ENCODE data around the gene CCDC7. TPM values are rescaled to one million over a fixed set of nuclear protein-coding genes. Genes with fewer than 3 reads are reported as not detected.

The CCDC7 gene
- total RNA-seq, 4 donors from 2014 or later, result 15.1 to 72.3 (median 22.6) TPM

DNA sequence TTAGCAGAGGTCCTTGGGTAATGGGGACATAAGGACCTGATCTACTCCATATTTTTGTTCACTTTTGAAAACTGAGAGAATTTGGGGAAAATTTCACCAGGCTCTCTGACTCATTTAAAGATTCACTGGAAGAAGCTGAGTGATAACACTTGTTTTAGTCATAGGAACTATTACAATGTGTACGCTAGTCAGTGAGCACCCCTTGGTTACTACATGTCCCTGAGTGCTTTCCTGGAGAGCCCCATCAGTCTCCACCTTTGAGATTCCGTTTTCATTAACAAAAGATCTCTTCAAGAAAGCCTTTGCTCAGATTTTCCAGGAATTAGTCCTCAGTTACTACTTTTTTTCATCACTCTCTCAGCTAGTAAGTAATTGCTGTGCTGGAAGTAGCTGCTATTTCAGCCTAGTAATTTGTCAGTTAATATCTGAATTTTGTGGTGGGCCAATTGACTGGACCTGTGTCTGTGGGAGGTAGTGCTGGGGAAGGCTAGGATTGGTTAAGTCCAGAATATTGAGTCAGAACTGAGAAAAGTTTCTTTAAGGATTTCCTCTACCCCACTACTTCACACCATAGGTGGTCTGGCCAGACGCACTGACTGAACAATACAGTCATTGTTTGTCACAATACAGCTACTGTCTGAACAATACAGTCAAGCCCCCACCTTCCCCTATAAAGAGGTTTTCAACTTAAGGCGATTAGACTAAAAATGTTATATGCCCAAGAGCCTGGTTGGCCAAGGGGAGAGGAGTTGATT is 235.0 kb downstream of the CCDC7 start:
- Histone ChIP-seq H3K4me3 (no peak overlapping the region), H3K9me3 (peaks cover 0 to 22% (median 12%) of the 10 kb centered on the region in 4 donors), H3K27me3 (no peaks in the 10 kb centered on the region), H3K27ac (replicated peaks in 1 of 4) (no peak overlapping the region), H3K4me1 (no peaks in the 10 kb centered on the region), H3K36me3 (no peaks in the 10 kb centered on the region)
- no peak for TF ChIP-seq POLR2A (IDR thresholded peaks at IDR 0.05; ENCODE audit: low read depth)
- TF ChIP-seq, protein P1, sequence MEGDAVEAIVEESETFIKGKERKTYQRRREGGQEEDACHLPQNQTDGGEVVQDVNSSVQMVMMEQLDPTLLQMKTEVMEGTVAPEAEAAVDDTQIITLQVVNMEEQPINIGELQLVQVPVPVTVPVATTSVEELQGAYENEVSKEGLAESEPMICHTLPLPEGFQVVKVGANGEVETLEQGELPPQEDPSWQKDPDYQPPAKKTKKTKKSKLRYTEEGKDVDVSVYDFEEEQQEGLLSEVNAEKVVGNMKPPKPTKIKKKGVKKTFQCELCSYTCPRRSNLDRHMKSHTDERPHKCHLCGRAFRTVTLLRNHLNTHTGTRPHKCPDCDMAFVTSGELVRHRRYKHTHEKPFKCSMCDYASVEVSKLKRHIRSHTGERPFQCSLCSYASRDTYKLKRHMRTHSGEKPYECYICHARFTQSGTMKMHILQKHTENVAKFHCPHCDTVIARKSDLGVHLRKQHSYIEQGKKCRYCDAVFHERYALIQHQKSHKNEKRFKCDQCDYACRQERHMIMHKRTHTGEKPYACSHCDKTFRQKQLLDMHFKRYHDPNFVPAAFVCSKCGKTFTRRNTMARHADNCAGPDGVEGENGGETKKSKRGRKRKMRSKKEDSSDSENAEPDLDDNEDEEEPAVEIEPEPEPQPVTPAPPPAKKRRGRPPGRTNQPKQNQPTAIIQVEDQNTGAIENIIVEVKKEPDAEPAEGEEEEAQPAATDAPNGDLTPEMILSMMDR (IDR thresholded peaks at IDR 0.05), result no peak
- TF ChIP-seq POLR2AphosphoS5 (IDR thresholded peaks at IDR 0.05), result no peak
- no peak for TF ChIP-seq EP300 (IDR thresholded peaks at IDR 0.05)
- intact Hi-C loops (cut with DNase I), result no loop called here
- no peak for DNase-seq (ENCODE audit: extremely low spot score)
- WGBS, result 70% methylated on average over 4 of the region's 4 CpGs

DNA sequence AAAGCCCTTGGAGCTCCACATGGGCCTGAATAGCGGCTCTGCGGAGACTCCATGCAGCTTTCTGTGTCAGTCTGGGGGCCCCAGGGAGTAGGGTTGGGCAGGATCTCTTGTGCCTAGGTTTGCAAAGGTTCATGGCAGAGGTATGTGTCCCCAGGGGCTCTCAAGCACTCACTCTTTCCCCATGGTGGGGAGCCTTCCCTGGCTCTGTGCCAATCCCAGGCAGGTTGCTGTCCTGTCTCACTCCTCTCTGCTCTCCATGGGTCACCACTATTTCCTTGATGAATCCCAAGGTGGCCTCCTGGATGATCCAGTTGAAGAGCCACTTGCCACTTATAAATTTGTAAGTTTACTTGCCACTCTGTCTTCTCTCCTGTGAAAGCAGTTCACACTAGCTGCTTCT is 238.4 kb downstream of the CCDC7 start:
- Histone ChIP-seq H3K27me3 (no peaks in the 10 kb centered on the region), H3K27ac (replicated peaks in 1 of 4) (no peak overlapping the region), H3K4me1 (no peaks in the 10 kb centered on the region), H3K4me3 (no peak overlapping the region), H3K9me3 (peaks cover 0 to 6% (median 0%) of the 10 kb centered on the region in 4 donors), H3K36me3 (peaks cover 0 to 8% (median 0%) of the 10 kb centered on the region in 4 donors)
- TF ChIP-seq POLR2A (IDR thresholded peaks at IDR 0.05; ENCODE audit: low read depth), result no peak
- no peak for TF ChIP-seq POLR2AphosphoS5 (IDR thresholded peaks at IDR 0.05)
- TF ChIP-seq EP300 (IDR thresholded peaks at IDR 0.05), result no peak
- TF ChIP-seq, protein P1 (IDR thresholded peaks at IDR 0.05), result no peak
- WGBS, result no CpG with 5 or more reads among the region's 2 CpGs
- intact Hi-C loops (cut with DNase I), result no loop called here
- DNase-seq (ENCODE audit: extremely low spot score), result no peak

DNA sequence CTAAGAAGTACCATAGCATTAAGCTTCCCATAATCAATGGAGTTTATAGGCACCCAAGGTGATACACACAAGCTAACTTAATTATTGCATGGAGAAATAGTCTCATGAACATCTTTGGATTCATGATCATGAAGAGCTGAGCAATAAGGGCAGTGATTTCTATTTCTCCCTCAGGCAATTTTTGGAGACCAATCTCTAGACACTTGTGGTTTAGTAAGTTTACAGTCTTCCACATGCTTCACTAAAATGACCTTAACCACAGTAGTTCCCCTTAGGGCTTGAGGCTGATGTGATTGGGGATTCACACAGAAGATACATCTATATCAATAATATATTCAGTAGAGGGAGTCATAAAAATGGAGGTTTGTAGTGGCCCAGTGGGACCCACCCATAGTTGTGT is 241.2 kb downstream of the CCDC7 start:
- Histone ChIP-seq H3K27me3 (no peaks in the 10 kb centered on the region), H3K27ac (replicated peaks in 1 of 4) (no peak overlapping the region), H3K9me3 (peaks cover 0 to 4% (median 0%) of the 10 kb centered on the region in 4 donors), H3K4me1 (no peaks in the 10 kb centered on the region), H3K36me3 (peaks cover 0 to 8% (median 0%) of the 10 kb centered on the region in 4 donors), H3K4me3 (no peak overlapping the region)
- no peak for TF ChIP-seq POLR2A (IDR thresholded peaks at IDR 0.05; ENCODE audit: low read depth)
- TF ChIP-seq POLR2AphosphoS5 (IDR thresholded peaks at IDR 0.05), result no peak
- TF ChIP-seq, protein P1 (IDR thresholded peaks at IDR 0.05), result no peak
- DNase-seq (ENCODE audit: extremely low spot score), result no peak
- intact Hi-C loops (cut with DNase I), result no loop called here

DNA sequence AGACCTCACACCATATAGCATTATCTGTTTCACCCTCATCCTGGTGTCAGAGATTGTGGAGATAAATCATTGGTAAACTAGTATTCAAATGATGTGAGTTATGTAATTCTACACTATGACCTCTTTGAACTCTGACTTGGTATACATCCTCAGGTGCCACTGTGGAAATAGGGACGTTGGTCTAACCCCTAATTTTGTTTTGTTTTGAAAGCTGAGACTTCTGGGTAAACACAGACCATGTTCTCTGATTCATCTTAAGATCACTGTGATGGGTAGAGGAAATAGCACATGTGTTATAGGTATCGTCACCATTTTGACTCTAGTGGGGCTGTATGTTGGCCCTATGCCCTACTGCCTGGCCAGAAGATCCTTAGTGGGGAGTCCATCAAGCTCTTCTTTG is 241.6 kb downstream of the CCDC7 start:
- Histone ChIP-seq H3K4me3 (no peak overlapping the region), H3K9me3 (no peaks in the 10 kb centered on the region), H3K4me1 (no peaks in the 10 kb centered on the region), H3K27me3 (no peaks in the 10 kb centered on the region), H3K27ac (replicated peaks in 1 of 4) (no peak overlapping the region), H3K36me3 (peaks cover 0 to 8% (median 0%) of the 10 kb centered on the region in 4 donors)
- WGBS, result 69% methylated on average over 2 of the region's 2 CpGs
- no peak for DNase-seq (ENCODE audit: extremely low spot score)
- intact Hi-C loops (cut with DNase I), result no loop called here
- no peak for TF ChIP-seq POLR2AphosphoS5 (IDR thresholded peaks at IDR 0.05)
- TF ChIP-seq POLR2A (IDR thresholded peaks at IDR 0.05; ENCODE audit: low read depth), result no peak
- no peak for TF ChIP-seq EP300 (IDR thresholded peaks at IDR 0.05)

DNA sequence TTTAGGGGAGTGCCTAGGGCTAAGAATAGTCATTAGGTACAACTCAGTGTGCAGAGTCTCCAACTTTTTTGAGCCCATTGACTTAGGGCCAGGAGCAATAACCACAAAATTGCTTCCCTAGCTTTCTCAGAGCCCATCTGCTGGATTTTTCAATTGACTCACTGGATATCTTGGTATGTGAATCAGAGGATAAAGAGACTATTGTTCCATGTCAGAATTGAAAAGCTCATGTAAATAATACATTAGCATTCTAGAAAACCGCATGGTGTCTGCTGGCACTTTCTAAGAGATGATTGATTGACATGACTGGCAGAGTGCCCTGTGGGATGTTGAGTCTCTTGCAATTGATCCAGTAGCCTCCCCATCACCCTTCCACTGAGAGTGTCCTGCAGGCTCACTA is 246.2 kb downstream of the CCDC7 start:
- no peaks in the 10 kb centered on the region for H3K27me3 ChIP-seq
- no peak overlapping the region for H3K4me3 ChIP-seq
- no peak for DNase-seq (ENCODE audit: extremely low spot score)
- no peaks in the 10 kb centered on the region for H3K4me1 ChIP-seq
- 75% methylated on average over 1 of the region's 1 CpG for WGBS
- H3K9me3 ChIP-seq, result peaks cover 0 to 3% (median 1%) of the 10 kb centered on the region in 4 donors
- TF ChIP-seq POLR2A (IDR thresholded peaks at IDR 0.05; ENCODE audit: low read depth), result no peak
- TF ChIP-seq, protein P1 (IDR thresholded peaks at IDR 0.05), result no peak
- no peak for TF ChIP-seq POLR2AphosphoS5 (IDR thresholded peaks at IDR 0.05)
- TF ChIP-seq EP300 (IDR thresholded peaks at IDR 0.05), result no peak
- peaks cover 0 to 8% (median 0%) of the 10 kb centered on the region in 4 donors for H3K36me3 ChIP-seq
- intact Hi-C loops (cut with DNase I), result no loop called here
- no peak overlapping the region for H3K27ac ChIP-seq (replicated peaks in 1 of 4)

Measured in esophagus muscularis mucosa (tissue), 4 donors.